GM12878 (cell line): ENCODE results near the gene ENSA. TPM values are rescaled to one million over a fixed set of nuclear protein-coding genes. Genes with fewer than 3 reads are reported as not detected.
A peak's percentile ranks its signal among the peaks of the same experiment; 100 is the strongest.

Experiments
- ATAC-seq: fragments of 200-7000 bp; cut with Tn5 transposase; 3 replicates; pipeline ENCODE4 v1.9.1; 2020; ENCODE audit warnings: mild to moderate bottlenecking, moderate library complexity
- BruUV-seq: library from RNA; stranded (reverse); fragments of 400-500 nt; replicated peaks from 2 replicates; lab custom pipeline; 2021; lab: Mats Ljungman, UMichigan
- CTCF ChIA-PET: fragments of 300-600 bp; sonication (Branson Sonifier 250); formaldehyde crosslinking; extraction: SDS; loops from one replicate; lab custom pipeline; 2021; ENCODE audit warnings: inconsistent platforms; lab: Yijun Ruan, JAX
- POLR2A ChIA-PET: fragments of 350-600 bp; formaldehyde crosslinking; extraction: SDS; loops from one replicate; lab custom pipeline; 2021; ENCODE audit warnings: inconsistent platforms; lab: Charles Lee
- RAD21 ChIA-PET: fragments of 300-600 bp; sonication (Branson Sonifier 250); formaldehyde crosslinking; loops from one replicate; lab custom pipeline; 2023; ENCODE audit warnings: antibody characterized with exemption; ENCODE audit not compliant: unreplicated experiment; lab: Charles Lee
- SMC1A ChIA-PET: fragments of 300-600 bp; sonication (Branson Sonifier 250); formaldehyde crosslinking; loops from one replicate; lab custom pipeline; 2023; ENCODE audit not compliant: unreplicated experiment, uncharacterized antibody; lab: Charles Lee
- DNase-seq: peaks from one replicate; pipeline ENCODE4 v3.0.0-alpha.2; 2011; ENCODE audit warnings: low read depth, low spot score
- FAIRE-seq: peaks from 3 replicates; lab custom pipeline; 2011; peaks lifted over from hg19 to GRCh38; lab: Jason Lieb, UNC
- H2AFZ ChIP-seq: 2 replicates; pipeline ENCODE4 v1.6.0; 2011; ENCODE audit warnings: low read depth, low read length, control low read depth; ENCODE audit not compliant: control insufficient read depth
- H3K27ac ChIP-seq: 2 replicates; pipeline ENCODE4 v1.5.1; 2011; ENCODE audit warnings: control low read depth; ENCODE audit not compliant: control insufficient read depth, insufficient read depth
- H3K27me3 ChIP-seq, 2 experiments: replicated peaks in 1 of 2; 2 replicates each; pipeline versions ENCODE4 v1.6.0 to v1.6.1; 2011; ENCODE audit warnings: low read length in 1 of 2; ENCODE audit not compliant: control insufficient read depth in 2 of 2, insufficient read depth in 2 of 2
- H3K36me3 ChIP-seq, 2 experiments: 2 replicates each; pipeline ENCODE4 v1.5.1; 2011; ENCODE audit warnings: low read length in 1 of 2; ENCODE audit not compliant: control insufficient read depth in 2 of 2, insufficient read depth in 2 of 2
- H3K4me1 ChIP-seq: 2 replicates; pipeline ENCODE4 v1.6.1; 2011; ENCODE audit warnings: mild to moderate bottlenecking, low read length, moderate library complexity, mixed read lengths; ENCODE audit not compliant: control insufficient read depth, insufficient read depth
- H3K4me2 ChIP-seq: 2 replicates; pipeline ENCODE4 v1.6.0; 2011; ENCODE audit warnings: control low read depth; ENCODE audit not compliant: control insufficient read depth, insufficient read depth
- H3K4me3 ChIP-seq: fragments of 200-600 bp; sonication (generic); 2 replicates; pipeline ENCODE4 v1.5.1; 2016
- H3K79me2 ChIP-seq: 2 replicates; pipeline ENCODE4 v1.6.0; 2011; ENCODE audit warnings: low read length; ENCODE audit not compliant: control insufficient read depth, insufficient read depth
- H3K9ac ChIP-seq: 2 replicates; pipeline ENCODE4 v1.8.0; 2011; ENCODE audit warnings: low read length, control low read depth, mixed read lengths; ENCODE audit not compliant: control insufficient read depth, insufficient read depth
- H3K9me3 ChIP-seq: replicated peaks from 3 replicates; pipeline ENCODE4 v1.5.1; 2011; ENCODE audit warnings: mild to moderate bottlenecking, low read length; ENCODE audit not compliant: control insufficient read depth, insufficient read depth
- H4K20me1 ChIP-seq: 2 replicates; pipeline ENCODE4 v1.6.0; 2011; ENCODE audit not compliant: control insufficient read depth, insufficient read depth
- CBX5 ChIP-seq: sonication (generic); IDR thresholded peaks from 2 replicates; pipeline ENCODE4 v1.6.1; 2016; ENCODE audit warnings: low read depth, moderate library complexity, mild to moderate bottlenecking, inconsistent platforms
- ELK1 ChIP-seq: IDR thresholded peaks from 2 replicates; pipeline ENCODE4 v1.6.1; 2012; ENCODE audit warnings: low read depth, low read length, improper control_type of control experiment
- MEF2A ChIP-seq: IDR thresholded peaks from 2 replicates; pipeline ENCODE4 v1.6.1; 2011; ENCODE audit warnings: low read depth, mild to moderate bottlenecking, low read length, moderate library complexity; ENCODE audit not compliant: insufficient read depth
- MLLT1 ChIP-seq: fragments of 450-650 bp; IDR thresholded peaks from 2 replicates; pipeline ENCODE4 v1.6.1; 2016; ENCODE audit warnings: mild to moderate bottlenecking
- PAX5 ChIP-seq: IDR thresholded peaks from 2 replicates; pipeline ENCODE4 v1.6.1; 2011; ENCODE audit warnings: low read depth, low read length, borderline replicate concordance
- RAD21 ChIP-seq: IDR thresholded peaks from 2 replicates; pipeline ENCODE4 v1.6.1; 2011; ENCODE audit warnings: mild to moderate bottlenecking, low read depth, low read length, moderate library complexity; ENCODE audit not compliant: insufficient read depth
- SMAD5 ChIP-seq: IDR thresholded peaks from 2 replicates; pipeline ENCODE4 v1.6.1; 2016; ENCODE audit warnings: antibody characterized with exemption, low read depth
- WGBS: methylation state at CpG from one replicate; pipeline ENCODE4 v1.1.6; 2016; ENCODE audit warnings: low lambda C conversion rate; ENCODE audit not compliant: insufficient replicate concordance, insufficient coverage; ENCODE audit errors: missing lambda C conversion rate; 5-methylcytosine and 5-hydroxymethylcytosine counted together
- in situ Hi-C: fragments of 300-500 bp; cut with MboI; formaldehyde crosslinking; loops from 9 replicates; pipeline ENCODE4 v1.14.3; 2018; ENCODE audit warnings: mixed read lengths
- intact Hi-C: fragments of 100-400 bp; cut with micrococcal nuclease; formaldehyde crosslinking; loops from one replicate; pipeline ENCODE4 v1.14.2; 2022; ENCODE audit not compliant: unreplicated experiment
- polyA plus RNA-seq, 11 experiments: library from polyadenylated mRNA; depleted of rRNA in 4 of 11; unstranded in 6 of 11; stranded (reverse) in 5 of 11; fragments of >200 nt; fragmentation: Nextera tagmentation in 4 of 11; fragmentation: Illumina TruSeq in 1 of 11; extraction: Ambion mirVana in 4 of 11; extraction: Trizol in 1 of 11; gene quantifications; 1 replicate in 1 of 11; 2 replicates in 10 of 11; pipeline versions ENCODE4 v1.2.1 to v1.2.3, GENCODE V29; 2011 to 2016; ENCODE audit warnings: inconsistent platforms in 2 of 11, missing spikeins in 2 of 11, low read depth in 1 of 11
- total RNA-seq, 4 experiments: library from RNA; depleted of rRNA in 3 of 4; stranded (reverse); fragments of >200 nt in 3 of 4; fragmentation: Illumina TruSeq in 1 of 4; extraction: Trizol in 1 of 4; gene quantifications; 2 replicates each; pipeline versions ENCODE4 v1.2.1 to v1.2.3, GENCODE V29; 2013 to 2021
- TF ChIP-seq, protein P1 (sequence below): fragments of 450-650 bp; IDR thresholded peaks from 2 replicates; pipeline ENCODE4 v1.6.1; 2017; ENCODE audit warnings: mild to moderate bottlenecking, moderate library complexity
- TF ChIP-seq, protein P2 (sequence below): IDR thresholded peaks from 2 replicates; pipeline ENCODE4 v1.6.1; 2011; ENCODE audit warnings: low read depth, low read length, improper control_type of control experiment, borderline replicate concordance

Gene ENSA
- total and polyA plus RNA-seq, 10 of the 15 experiments (the other 5 are each of a cell fraction or from before 2014, with no cell fraction given) = 56.1 to 605 (median 143) TPM

- ChIA-PET SMC1A (interaction anchor here (1.0 to 18.8 kb wide), 6 partner anchors 9 to 50 kb away, joined by 3 to 367 read pairs (median 6); partner anchors contain the start of genes ENSA and MCL1), CTCF (interaction anchor here (0.7 to 14.0 kb wide), 4 partner anchors 10 to 48 kb away, joined by 3 to 390 read pairs (median 10); partner anchors contain the start of gene MCL1), POLR2A (interaction anchor here (1.0 to 7.3 kb wide), 7 partner anchors 9 to 84 kb away, joined by 3 to 95 read pairs (median 7); partner anchors contain the start of genes ENSA, GOLPH3L and MCL1), RAD21 (interaction anchor here (1.7 to 7.0 kb wide), 4 partner anchors 9 to 51 kb away, joined by 5 to 81 read pairs (median 14); partner anchors contain the start of gene MCL1)
- Histone ChIP-seq H3K4me1 (peaks cover 41% of the 10 kb centered on the region), H3K9ac (no peak overlapping the region), H3K27me3 (no peaks in the 10 kb centered on the region), H3K27ac (peak overlapping the region; percentile 80), H3K79me2 (no peaks in the 10 kb centered on the region; the same call in none of the 2 replicates), H2AFZ (no peak overlapping the region), H3K36me3 (peaks cover 2 to 11% of the 10 kb centered on the region in 2 experiments; a peak in 2 of 4 replicates), H3K4me3 (no peak overlapping the region), H3K4me2 (peak overlapping the region; percentile 36; the same call in 1 of the 2 replicates), H3K9me3 (no peaks in the 10 kb centered on the region), H4K20me1 (no peaks in the 10 kb centered on the region)
- DNase-seq (peak; percentile 79), ATAC-seq (peak; percentile 68), FAIRE-seq (peak; percentile 86)
- intact Hi-C loops = no loop called here
- 15% methylated on average over 12 of the region's 12 CpGs for WGBS
- BruUV-seq = TSS peak; percentile 30
- in situ Hi-C loops = loop anchor here (5.0 kb wide), 1 partner anchor 46 kb away; no protein-coding TSS in a partner anchor
- TF ChIP-seq MLLT1 = no peak
- TF ChIP-seq PAX5 = peak; percentile 85
- TF ChIP-seq CBX5 = no peak
- TF ChIP-seq SMAD5 = no peak
- TF ChIP-seq, protein P1, sequence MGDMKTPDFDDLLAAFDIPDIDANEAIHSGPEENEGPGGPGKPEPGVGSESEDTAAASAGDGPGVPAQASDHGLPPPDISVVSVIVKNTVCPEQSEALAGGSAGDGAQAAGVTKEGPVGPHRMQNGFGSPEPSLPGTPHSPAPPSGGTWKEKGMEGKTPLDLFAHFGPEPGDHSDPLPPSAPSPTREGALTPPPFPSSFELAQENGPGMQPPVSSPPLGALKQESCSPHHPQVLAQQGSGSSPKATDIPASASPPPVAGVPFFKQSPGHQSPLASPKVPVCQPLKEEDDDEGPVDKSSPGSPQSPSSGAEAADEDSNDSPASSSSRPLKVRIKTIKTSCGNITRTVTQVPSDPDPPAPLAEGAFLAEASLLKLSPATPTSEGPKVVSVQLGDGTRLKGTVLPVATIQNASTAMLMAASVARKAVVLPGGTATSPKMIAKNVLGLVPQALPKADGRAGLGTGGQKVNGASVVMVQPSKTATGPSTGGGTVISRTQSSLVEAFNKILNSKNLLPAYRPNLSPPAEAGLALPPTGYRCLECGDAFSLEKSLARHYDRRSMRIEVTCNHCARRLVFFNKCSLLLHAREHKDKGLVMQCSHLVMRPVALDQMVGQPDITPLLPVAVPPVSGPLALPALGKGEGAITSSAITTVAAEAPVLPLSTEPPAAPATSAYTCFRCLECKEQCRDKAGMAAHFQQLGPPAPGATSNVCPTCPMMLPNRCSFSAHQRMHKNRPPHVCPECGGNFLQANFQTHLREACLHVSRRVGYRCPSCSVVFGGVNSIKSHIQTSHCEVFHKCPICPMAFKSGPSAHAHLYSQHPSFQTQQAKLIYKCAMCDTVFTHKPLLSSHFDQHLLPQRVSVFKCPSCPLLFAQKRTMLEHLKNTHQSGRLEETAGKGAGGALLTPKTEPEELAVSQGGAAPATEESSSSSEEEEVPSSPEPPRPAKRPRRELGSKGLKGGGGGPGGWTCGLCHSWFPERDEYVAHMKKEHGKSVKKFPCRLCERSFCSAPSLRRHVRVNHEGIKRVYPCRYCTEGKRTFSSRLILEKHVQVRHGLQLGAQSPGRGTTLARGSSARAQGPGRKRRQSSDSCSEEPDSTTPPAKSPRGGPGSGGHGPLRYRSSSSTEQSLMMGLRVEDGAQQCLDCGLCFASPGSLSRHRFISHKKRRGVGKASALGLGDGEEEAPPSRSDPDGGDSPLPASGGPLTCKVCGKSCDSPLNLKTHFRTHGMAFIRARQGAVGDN = peak; percentile 68; the same call in 1 of the 2 replicates
- no peak for TF ChIP-seq ELK1
- no peak for TF ChIP-seq MEF2A
- no peak for TF ChIP-seq RAD21
- TF ChIP-seq, protein P2, sequence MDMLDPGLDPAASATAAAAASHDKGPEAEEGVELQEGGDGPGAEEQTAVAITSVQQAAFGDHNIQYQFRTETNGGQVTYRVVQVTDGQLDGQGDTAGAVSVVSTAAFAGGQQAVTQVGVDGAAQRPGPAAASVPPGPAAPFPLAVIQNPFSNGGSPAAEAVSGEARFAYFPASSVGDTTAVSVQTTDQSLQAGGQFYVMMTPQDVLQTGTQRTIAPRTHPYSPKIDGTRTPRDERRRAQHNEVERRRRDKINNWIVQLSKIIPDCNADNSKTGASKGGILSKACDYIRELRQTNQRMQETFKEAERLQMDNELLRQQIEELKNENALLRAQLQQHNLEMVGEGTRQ = no peak
Measured at GRCh38 chr1:150613061-150613920, 16.1 kb downstream of the ENSA start.
